Loucy (cell line): Measurements from ENCODE around the gene SUPT7L.

Experiments used
- H2AFZ ChIP-seq: fragments of 200-600 bp; sonication (generic); 2 replicates; pipeline ENCODE4 v1.6.0; 2016; ENCODE audit warnings: antibody characterized with exemption, mild to moderate bottlenecking, low read length, moderate library complexity
- H3F3A ChIP-seq: fragments of 200-600 bp; 2 replicates; pipeline ENCODE4 v1.6.0; 2016; ENCODE audit warnings: antibody characterized with exemption, low read depth, mild to moderate bottlenecking
- H3K27me3 ChIP-seq: fragments of 200-600 bp; sonication (generic); 2 replicates; pipeline ENCODE4 v1.6.1; 2014; ENCODE audit warnings: low read length, mild to moderate bottlenecking; ENCODE audit not compliant: insufficient read depth, poor library complexity, severe bottlenecking
- H3K36me3 ChIP-seq: fragments of 200-600 bp; sonication (generic); 2 replicates; pipeline ENCODE4 v1.6.1; 2016; ENCODE audit warnings: low read length; ENCODE audit not compliant: insufficient read depth
- H3K4me1 ChIP-seq: fragments of 200-600 bp; sonication (generic); 2 replicates; pipeline ENCODE4 v1.5.1; 2014; ENCODE audit warnings: low read length, mild to moderate bottlenecking; ENCODE audit not compliant: insufficient read depth, poor library complexity, severe bottlenecking
- H3K4me2 ChIP-seq: fragments of 200-600 bp; sonication (generic); 2 replicates; pipeline ENCODE4 v1.6.0; 2014; ENCODE audit warnings: antibody characterized with exemption, low read length, low read depth, mild to moderate bottlenecking; ENCODE audit not compliant: poor library complexity, severe bottlenecking
- H3K4me3 ChIP-seq: fragments of 200-600 bp; sonication (generic); 2 replicates; pipeline ENCODE4 v1.5.1; 2014; ENCODE audit warnings: low read length, mild to moderate bottlenecking, mixed read lengths; ENCODE audit not compliant: poor library complexity, severe bottlenecking
- H3K79me2 ChIP-seq: fragments of 200-600 bp; sonication (generic); 2 replicates; pipeline ENCODE4 v1.6.1; 2014; ENCODE audit warnings: low read length; ENCODE audit not compliant: insufficient read depth
- H3K9ac ChIP-seq: fragments of 200-600 bp; sonication (generic); 2 replicates; pipeline ENCODE4 v1.6.0; 2014; ENCODE audit warnings: mild to moderate bottlenecking, low read depth, low read length, moderate library complexity; ENCODE audit not compliant: poor library complexity, severe bottlenecking
- H3K9me2 ChIP-seq: fragments of 200-600 bp; sonication (generic); replicated peaks from 2 replicates; pipeline ENCODE4 v1.6.1; 2016; ENCODE audit warnings: low read depth, low read length, mixed read lengths
- H3K9me3 ChIP-seq: fragments of 200-600 bp; sonication (generic); 2 replicates; pipeline ENCODE4 v1.6.1; 2014; ENCODE audit warnings: mild to moderate bottlenecking, antibody characterized with exemption, low read length, low read depth; ENCODE audit not compliant: insufficient read depth
- H4K20me1 ChIP-seq: fragments of 200-600 bp; sonication (generic); 2 replicates; pipeline ENCODE4 v1.6.0; 2014; ENCODE audit warnings: antibody characterized with exemption, low read length, mild to moderate bottlenecking; ENCODE audit not compliant: insufficient read depth, poor library complexity, severe bottlenecking
- EZH2phosphoT487 ChIP-seq: fragments of 200-600 bp; IDR thresholded peaks from 2 replicates; pipeline ENCODE4 v1.6.1; 2018; ENCODE audit warnings: antibody characterized with exemption, mild to moderate bottlenecking, moderate library complexity, borderline replicate concordance
- TF ChIP-seq, protein P1 (sequence below): fragments of 200-600 bp; sonication (generic); conservative IDR thresholded peaks from 2 replicates; pipeline ENCODE4 v1.5.1; 2014; ENCODE audit warnings: mild to moderate bottlenecking, antibody characterized with exemption, low read length

SUPT7L gene

GRCh38 chr2:27681841-27682240 is 18.4 kb upstream of the SUPT7L start:
- no peak overlapping the region for H3K4me3 ChIP-seq
- peaks cover 3% of the 10 kb centered on the region for H3F3A ChIP-seq
- H2AFZ ChIP-seq, result no peak overlapping the region
- no peaks in the 10 kb centered on the region for H3K27me3 ChIP-seq
- peaks cover 35% of the 10 kb centered on the region; the same call in 1 of the 2 replicates for H3K36me3 ChIP-seq
- H3K4me1 ChIP-seq, result peaks cover 14% of the 10 kb centered on the region
- H3K79me2 ChIP-seq, result no peaks in the 10 kb centered on the region
- no peaks in the 10 kb centered on the region for H3K9me3 ChIP-seq
- no peak for TF ChIP-seq EZH2phosphoT487
- TF ChIP-seq, protein P1, sequence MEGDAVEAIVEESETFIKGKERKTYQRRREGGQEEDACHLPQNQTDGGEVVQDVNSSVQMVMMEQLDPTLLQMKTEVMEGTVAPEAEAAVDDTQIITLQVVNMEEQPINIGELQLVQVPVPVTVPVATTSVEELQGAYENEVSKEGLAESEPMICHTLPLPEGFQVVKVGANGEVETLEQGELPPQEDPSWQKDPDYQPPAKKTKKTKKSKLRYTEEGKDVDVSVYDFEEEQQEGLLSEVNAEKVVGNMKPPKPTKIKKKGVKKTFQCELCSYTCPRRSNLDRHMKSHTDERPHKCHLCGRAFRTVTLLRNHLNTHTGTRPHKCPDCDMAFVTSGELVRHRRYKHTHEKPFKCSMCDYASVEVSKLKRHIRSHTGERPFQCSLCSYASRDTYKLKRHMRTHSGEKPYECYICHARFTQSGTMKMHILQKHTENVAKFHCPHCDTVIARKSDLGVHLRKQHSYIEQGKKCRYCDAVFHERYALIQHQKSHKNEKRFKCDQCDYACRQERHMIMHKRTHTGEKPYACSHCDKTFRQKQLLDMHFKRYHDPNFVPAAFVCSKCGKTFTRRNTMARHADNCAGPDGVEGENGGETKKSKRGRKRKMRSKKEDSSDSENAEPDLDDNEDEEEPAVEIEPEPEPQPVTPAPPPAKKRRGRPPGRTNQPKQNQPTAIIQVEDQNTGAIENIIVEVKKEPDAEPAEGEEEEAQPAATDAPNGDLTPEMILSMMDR, result no peak
- H3K4me2 ChIP-seq, result no peak overlapping the region
- H3K9ac ChIP-seq, result no peak overlapping the region
- no peaks in the 10 kb centered on the region for H4K20me1 ChIP-seq
- H3K9me2 ChIP-seq, result no peaks in the 10 kb centered on the region

- H2AFZ ChIP-seq, result no peak overlapping the region
- H3F3A ChIP-seq, result peaks cover 3% of the 10 kb centered on the region
- H3K9ac ChIP-seq, result no peak overlapping the region
- H3K9me2 ChIP-seq, result no peaks in the 10 kb centered on the region
- TF ChIP-seq, protein P1, result no peak
- TF ChIP-seq EZH2phosphoT487, result no peak
- no peak overlapping the region for H3K4me2 ChIP-seq
- H3K9me3 ChIP-seq, result no peaks in the 10 kb centered on the region
- H4K20me1 ChIP-seq, result no peaks in the 10 kb centered on the region
- H3K27me3 ChIP-seq, result no peaks in the 10 kb centered on the region
- H3K36me3 ChIP-seq, result peaks cover 38% of the 10 kb centered on the region; the same call in 1 of the 2 replicates
- no peak overlapping the region for H3K4me3 ChIP-seq
- peaks cover 14% of the 10 kb centered on the region for H3K4me1 ChIP-seq
- no peaks in the 10 kb centered on the region for H3K79me2 ChIP-seq
Measured at GRCh38 chr2:27680571-27680970, 17.2 kb upstream of the SUPT7L start.

GRCh38 chr2:27672723-27673486 is 9.5 kb upstream of the SUPT7L start:
- H3K9ac ChIP-seq, result no peak overlapping the region
- no peak overlapping the region for H3K4me3 ChIP-seq
- H4K20me1 ChIP-seq, result no peaks in the 10 kb centered on the region
- no peaks in the 10 kb centered on the region for H3K27me3 ChIP-seq
- H3K36me3 ChIP-seq, result peaks cover 37% of the 10 kb centered on the region
- H3K4me1 ChIP-seq, result no peaks in the 10 kb centered on the region
- H2AFZ ChIP-seq, result no peak overlapping the region
- TF ChIP-seq, protein P1, result no peak
- TF ChIP-seq EZH2phosphoT487, result no peak
- H3K9me2 ChIP-seq, result no peaks in the 10 kb centered on the region
- no peaks in the 10 kb centered on the region for H3K79me2 ChIP-seq
- no peak overlapping the region for H3K4me2 ChIP-seq
- H3K9me3 ChIP-seq, result no peaks in the 10 kb centered on the region
- no peaks in the 10 kb centered on the region for H3F3A ChIP-seq
